Activated T-cell treated with anti-CD3 and anti-CD28 coated beads, Interleukin-2, amount 50 U/mL, for 4 hours (primary cell): Measurements from ENCODE around the gene MPP7. TPM values are rescaled to one million over a fixed set of nuclear protein-coding genes. Genes with fewer than 3 reads are reported as not detected.
A peak's percentile ranks its signal among the peaks of the same experiment; 100 is the strongest.

Experiments used
- ATAC-seq, 2 donors: fragments of 200-7000 bp; cut with Tn5 transposase; one replicate each; pipeline ENCODE4 v1.10.0; 2021
- DNase-seq: peaks from one replicate; pipeline ENCODE4 v3.0.0-alpha.2; 2020
- H3K27me3 Mint-ChIP-seq: one replicate; pipeline ENCODE4 v1.8.0; 2021; ENCODE audit warnings: low read depth, mixed read lengths
- H3K36me3 Mint-ChIP-seq: one replicate; pipeline ENCODE4 v1.8.0; 2022; ENCODE audit warnings: mixed read lengths; ENCODE audit not compliant: insufficient read depth
- H3K4me1 Mint-ChIP-seq: one replicate; pipeline ENCODE4 v1.8.0; 2021; ENCODE audit warnings: low read depth, mixed read lengths
- H3K4me3 Mint-ChIP-seq: one replicate; pipeline ENCODE4 v1.8.0; 2021; ENCODE audit warnings: mild to moderate bottlenecking, moderate library complexity, mixed read lengths
- H3K9me3 Mint-ChIP-seq: one replicate; pipeline ENCODE4 v1.8.0; 2021; ENCODE audit warnings: mixed read lengths
- total RNA-seq, 3 donors: library from RNA; stranded (reverse); gene quantifications; one replicate each; pipeline ENCODE4 v1.2.1, GENCODE V29; 2021

The MPP7 gene
- total RNA-seq, 3 donors from 2014 or later, result 1.9 to 3.2 (median 2.9) TPM

GRCh38 chr10:28294809-28295208, 8.1 kb downstream of the MPP7 start:
- Mint-ChIP-seq H3K27me3 (no peaks in the 10 kb centered on the region), H3K36me3 (peaks cover 3% of the 10 kb centered on the region), H3K4me3 (no peak overlapping the region), H3K9me3 (no peaks in the 10 kb centered on the region), H3K4me1 (peaks cover 73% of the 10 kb centered on the region)
- ATAC-seq, result no peak
- no peak for DNase-seq

GRCh38 chr10:28294169-28294532, 8.7 kb downstream of the MPP7 start:
- Mint-ChIP-seq H3K27me3 (no peaks in the 10 kb centered on the region), H3K4me3 (no peak overlapping the region), H3K9me3 (no peaks in the 10 kb centered on the region), H3K4me1 (peaks cover 70% of the 10 kb centered on the region), H3K36me3 (peaks cover 4% of the 10 kb centered on the region)
- ATAC-seq (no peak), DNase-seq (no peak)

GRCh38 chr10:28293236-28294168, 9.4 kb downstream of the MPP7 start:
- no peak for DNase-seq
- no peak for ATAC-seq
- Mint-ChIP-seq H3K27me3 (no peaks in the 10 kb centered on the region), H3K9me3 (no peaks in the 10 kb centered on the region), H3K36me3 (peaks cover 4% of the 10 kb centered on the region), H3K4me1 (peaks cover 65% of the 10 kb centered on the region), H3K4me3 (no peak overlapping the region)

- peak; percentile 99 for ATAC-seq
Observed at GRCh38 chr10:28291881-28292297, 11.0 kb downstream of the MPP7 start.

GRCh38 chr10:28285816-28286215, 17.0 kb downstream of the MPP7 start:
- H3K4me3 Mint-ChIP-seq, result no peak overlapping the region
- peaks cover 33% of the 10 kb centered on the region for H3K4me1 Mint-ChIP-seq
- no peaks in the 10 kb centered on the region for H3K9me3 Mint-ChIP-seq
- DNase-seq (no peak), ATAC-seq (no peak)
- no peaks in the 10 kb centered on the region for H3K27me3 Mint-ChIP-seq
- H3K36me3 Mint-ChIP-seq, result peaks cover 3% of the 10 kb centered on the region

More at GRCh38 chr10:28291881-28292297, 11.0 kb downstream of the MPP7 start:
- H3K4me3 Mint-ChIP-seq, result no peak overlapping the region
- peaks cover 58% of the 10 kb centered on the region for H3K4me1 Mint-ChIP-seq
- peak; percentile 29 for DNase-seq
- no peaks in the 10 kb centered on the region for H3K9me3 Mint-ChIP-seq
- H3K36me3 Mint-ChIP-seq, result peaks cover 6% of the 10 kb centered on the region
- H3K27me3 Mint-ChIP-seq, result no peaks in the 10 kb centered on the region

- ATAC-seq, result no peak
- DNase-seq, result no peak
- Mint-ChIP-seq H3K27me3 (no peaks in the 10 kb centered on the region), H3K9me3 (no peaks in the 10 kb centered on the region), H3K36me3 (peaks cover 2% of the 10 kb centered on the region), H3K4me1 (peaks cover 29% of the 10 kb centered on the region), H3K4me3 (no peak overlapping the region)
Observed at GRCh38 chr10:28284126-28284525, 18.7 kb downstream of the MPP7 start.

GRCh38 chr10:28283251-28283650, 19.6 kb downstream of the MPP7 start:
- peaks cover 2% of the 10 kb centered on the region for H3K36me3 Mint-ChIP-seq
- peaks cover 29% of the 10 kb centered on the region for H3K4me1 Mint-ChIP-seq
- H3K9me3 Mint-ChIP-seq, result no peaks in the 10 kb centered on the region
- H3K27me3 Mint-ChIP-seq, result no peaks in the 10 kb centered on the region
- ATAC-seq, result no peak
- H3K4me3 Mint-ChIP-seq, result no peak overlapping the region
- DNase-seq, result no peak

- H3K9me3 Mint-ChIP-seq, result no peaks in the 10 kb centered on the region
- no peaks in the 10 kb centered on the region for H3K27me3 Mint-ChIP-seq
- H3K36me3 Mint-ChIP-seq, result peaks cover 2% of the 10 kb centered on the region
- DNase-seq (no peak), ATAC-seq (no peak)
- no peak overlapping the region for H3K4me3 Mint-ChIP-seq
- H3K4me1 Mint-ChIP-seq, result peaks cover 27% of the 10 kb centered on the region
Observed at GRCh38 chr10:28282336-28282735, 20.5 kb downstream of the MPP7 start.

- Mint-ChIP-seq H3K36me3 (peaks cover 2% of the 10 kb centered on the region), H3K9me3 (no peaks in the 10 kb centered on the region), H3K4me3 (no peak overlapping the region), H3K27me3 (no peaks in the 10 kb centered on the region), H3K4me1 (peaks cover 25% of the 10 kb centered on the region)
- ATAC-seq, result no peak
- no peak for DNase-seq
Observed at GRCh38 chr10:28281726-28282315, 21.0 kb downstream of the MPP7 start.

GRCh38 chr10:28280652-28281051, 22.2 kb downstream of the MPP7 start:
- no peak for ATAC-seq
- no peaks in the 10 kb centered on the region for H3K27me3 Mint-ChIP-seq

GRCh38 chr10:28279878-28280277, 23.0 kb downstream of the MPP7 start:
- no peak for ATAC-seq
- Mint-ChIP-seq H3K9me3 (no peaks in the 10 kb centered on the region), H3K36me3 (peaks cover 2% of the 10 kb centered on the region), H3K4me3 (no peak overlapping the region), H3K27me3 (no peaks in the 10 kb centered on the region), H3K4me1 (peaks cover 26% of the 10 kb centered on the region)
- no peak for DNase-seq

More at GRCh38 chr10:28280652-28281051, 22.2 kb downstream of the MPP7 start:
- Mint-ChIP-seq H3K4me1 (peaks cover 26% of the 10 kb centered on the region), H3K9me3 (no peaks in the 10 kb centered on the region), H3K4me3 (no peak overlapping the region), H3K36me3 (peaks cover 2% of the 10 kb centered on the region)
- no peak for DNase-seq

- ATAC-seq (no peak), DNase-seq (no peak)
- no peaks in the 10 kb centered on the region for H3K9me3 Mint-ChIP-seq
- peaks cover 4% of the 10 kb centered on the region for H3K36me3 Mint-ChIP-seq
- H3K4me3 Mint-ChIP-seq, result no peak overlapping the region
- H3K27me3 Mint-ChIP-seq, result no peaks in the 10 kb centered on the region
- H3K4me1 Mint-ChIP-seq, result peaks cover 25% of the 10 kb centered on the region
Observed at GRCh38 chr10:28278842-28279241, 24.0 kb downstream of the MPP7 start.

GRCh38 chr10:28276384-28276783, 26.5 kb downstream of the MPP7 start:
- Mint-ChIP-seq H3K27me3 (no peaks in the 10 kb centered on the region), H3K4me3 (no peak overlapping the region), H3K4me1 (peaks cover 22% of the 10 kb centered on the region), H3K9me3 (no peaks in the 10 kb centered on the region), H3K36me3 (peaks cover 8% of the 10 kb centered on the region)
- DNase-seq (no peak), ATAC-seq (no peak)

- H3K4me1 Mint-ChIP-seq, result peaks cover 23% of the 10 kb centered on the region
- H3K9me3 Mint-ChIP-seq, result no peaks in the 10 kb centered on the region
- H3K4me3 Mint-ChIP-seq, result no peak overlapping the region
- H3K36me3 Mint-ChIP-seq, result peaks cover 13% of the 10 kb centered on the region
- ATAC-seq (no peak), DNase-seq (no peak)
- no peaks in the 10 kb centered on the region for H3K27me3 Mint-ChIP-seq
Observed at GRCh38 chr10:28274475-28274874, 28.4 kb downstream of the MPP7 start.

- ATAC-seq (no peak), DNase-seq (no peak)
- Mint-ChIP-seq H3K9me3 (no peaks in the 10 kb centered on the region), H3K4me1 (peaks cover 23% of the 10 kb centered on the region), H3K27me3 (no peaks in the 10 kb centered on the region), H3K36me3 (peaks cover 17% of the 10 kb centered on the region), H3K4me3 (no peak overlapping the region)
Observed at GRCh38 chr10:28273343-28273742, 29.5 kb downstream of the MPP7 start.
